SK-N-SH treated with all-trans-retinoic acid at 6 μM for 48 hours (cell line): ENCODE measurements around the gene AP2S1.

Experiments used
- ATAC-seq: fragments of 200-7000 bp; cut with Tn5 transposase; 3 replicates; pipeline ENCODE4 v1.9.1; 2020; ENCODE audit warnings: mild to moderate bottlenecking, moderate library complexity
- ARNTL ChIP-seq: fragments of 450-650 bp; formaldehyde crosslinking; IDR thresholded peaks from 2 replicates; pipeline ENCODE4 v1.5.0; 2020; ENCODE audit warnings: low read depth, mild to moderate bottlenecking, moderate library complexity, borderline replicate concordance
- BACH2 ChIP-seq: fragments of 250-450 bp; sonication (Bioruptor Pico); IDR thresholded peaks from 2 replicates; pipeline ENCODE4 v1.9.0; 2021; ENCODE audit warnings: mild to moderate bottlenecking, borderline replicate concordance
- CSDC2 ChIP-seq: fragments of 250-450 bp; sonication (Bioruptor Pico); IDR thresholded peaks from 2 replicates; pipeline ENCODE4 v1.5.0; 2020; ENCODE audit warnings: mild to moderate bottlenecking, moderate library complexity
- GLIS3 ChIP-seq: fragments of 250-450 bp; sonication (Bioruptor Pico); IDR thresholded peaks from 2 replicates; pipeline ENCODE4 v1.5.0; 2020; ENCODE audit warnings: mild to moderate bottlenecking, moderate library complexity
- ISL1 ChIP-seq: fragments of 250-450 bp; sonication (Bioruptor Pico); IDR thresholded peaks from 2 replicates; pipeline ENCODE4 v2.1.2; 2022; ENCODE audit warnings: mild to moderate bottlenecking, moderate library complexity
- OSR1 ChIP-seq: fragments of 250-450 bp; sonication (Bioruptor Pico); IDR thresholded peaks from 2 replicates; pipeline ENCODE4 v1.8.0; 2022; ENCODE audit warnings: moderate library complexity, mild to moderate bottlenecking, inconsistent platforms
- POU6F1 ChIP-seq: fragments of 250-450 bp; sonication (Bioruptor Pico); IDR thresholded peaks from 2 replicates; pipeline ENCODE4 v1.8.0; 2021; ENCODE audit warnings: low read depth, mild to moderate bottlenecking, moderate library complexity, borderline replicate concordance
- PPARA ChIP-seq: fragments of 250-450 bp; sonication (Bioruptor Pico); IDR thresholded peaks from 2 replicates; pipeline ENCODE4 v1.5.0; 2020; ENCODE audit warnings: mild to moderate bottlenecking, borderline replicate concordance
- RARB ChIP-seq: fragments of 250-450 bp; sonication (Bioruptor Pico); IDR thresholded peaks from 2 replicates; pipeline ENCODE4 v1.8.0; 2021; ENCODE audit warnings: mild to moderate bottlenecking, moderate library complexity
- SNAI2 ChIP-seq: fragments of 250-450 bp; sonication (Bioruptor Pico); IDR thresholded peaks from 2 replicates; pipeline ENCODE4 v1.5.0; 2020; ENCODE audit warnings: mild to moderate bottlenecking, moderate library complexity
- TCF4 ChIP-seq: fragments of 250-450 bp; sonication (Bioruptor Pico); IDR thresholded peaks from 2 replicates; pipeline ENCODE4 v1.8.0; 2021; ENCODE audit warnings: mild to moderate bottlenecking, moderate library complexity, borderline replicate concordance
- TOX ChIP-seq: fragments of 250-450 bp; sonication (Bioruptor Pico); IDR thresholded peaks from 2 replicates; pipeline ENCODE4 v1.8.0; 2021; ENCODE audit warnings: mild to moderate bottlenecking, moderate library complexity, borderline replicate concordance
- ZFP30 ChIP-seq: fragments of 450-650 bp; formaldehyde crosslinking; IDR thresholded peaks from 2 replicates; pipeline ENCODE4 v1.5.0; 2022; ENCODE audit warnings: mild to moderate bottlenecking, moderate library complexity
- ZNF565 ChIP-seq: fragments of 450-650 bp; formaldehyde crosslinking; conservative IDR thresholded peaks from 2 replicates; pipeline ENCODE4 v1.5.0; 2020; ENCODE audit warnings: low read depth, mild to moderate bottlenecking, moderate library complexity
- ZNF70 ChIP-seq: fragments of 450-650 bp; formaldehyde crosslinking; IDR thresholded peaks from 2 replicates; pipeline ENCODE4 v1.5.0; 2020; ENCODE audit warnings: mild to moderate bottlenecking, moderate library complexity
- ZNF8 ChIP-seq: fragments of 450-650 bp; formaldehyde crosslinking; IDR thresholded peaks from 2 replicates; pipeline ENCODE4 v1.5.0; 2020; ENCODE audit warnings: mild to moderate bottlenecking, moderate library complexity
- TF ChIP-seq, protein P1 (sequence below): fragments of 250-450 bp; sonication (Bioruptor Pico); IDR thresholded peaks from 2 replicates; pipeline ENCODE4 v1.8.0; 2020; ENCODE audit warnings: mild to moderate bottlenecking, moderate library complexity, borderline replicate concordance
- TF ChIP-seq, protein P2 (sequence below): fragments of 250-450 bp; sonication (Bioruptor Pico); IDR thresholded peaks from 2 replicates; pipeline ENCODE4 v1.5.0; 2020; ENCODE audit warnings: mild to moderate bottlenecking, moderate library complexity
- TF ChIP-seq, protein P3 (sequence below): fragments of 250-450 bp; sonication (Bioruptor Pico); IDR thresholded peaks from 2 replicates; pipeline ENCODE4 v1.5.1; 2021; ENCODE audit warnings: mild to moderate bottlenecking, moderate library complexity

Gene AP2S1

GRCh38 chr19:46825731-46826055 is 25.0 kb downstream of the AP2S1 start (continued):
- TF ChIP-seq, protein P1, sequence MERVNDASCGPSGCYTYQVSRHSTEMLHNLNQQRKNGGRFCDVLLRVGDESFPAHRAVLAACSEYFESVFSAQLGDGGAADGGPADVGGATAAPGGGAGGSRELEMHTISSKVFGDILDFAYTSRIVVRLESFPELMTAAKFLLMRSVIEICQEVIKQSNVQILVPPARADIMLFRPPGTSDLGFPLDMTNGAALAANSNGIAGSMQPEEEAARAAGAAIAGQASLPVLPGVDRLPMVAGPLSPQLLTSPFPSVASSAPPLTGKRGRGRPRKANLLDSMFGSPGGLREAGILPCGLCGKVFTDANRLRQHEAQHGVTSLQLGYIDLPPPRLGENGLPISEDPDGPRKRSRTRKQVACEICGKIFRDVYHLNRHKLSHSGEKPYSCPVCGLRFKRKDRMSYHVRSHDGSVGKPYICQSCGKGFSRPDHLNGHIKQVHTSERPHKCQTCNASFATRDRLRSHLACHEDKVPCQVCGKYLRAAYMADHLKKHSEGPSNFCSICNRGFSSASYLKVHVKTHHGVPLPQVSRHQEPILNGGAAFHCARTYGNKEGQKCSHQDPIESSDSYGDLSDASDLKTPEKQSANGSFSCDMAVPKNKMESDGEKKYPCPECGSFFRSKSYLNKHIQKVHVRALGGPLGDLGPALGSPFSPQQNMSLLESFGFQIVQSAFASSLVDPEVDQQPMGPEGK (CRISPR knock-in tag): no peak
- TF ChIP-seq RARB (CRISPR knock-in tag): no peak

DNA sequence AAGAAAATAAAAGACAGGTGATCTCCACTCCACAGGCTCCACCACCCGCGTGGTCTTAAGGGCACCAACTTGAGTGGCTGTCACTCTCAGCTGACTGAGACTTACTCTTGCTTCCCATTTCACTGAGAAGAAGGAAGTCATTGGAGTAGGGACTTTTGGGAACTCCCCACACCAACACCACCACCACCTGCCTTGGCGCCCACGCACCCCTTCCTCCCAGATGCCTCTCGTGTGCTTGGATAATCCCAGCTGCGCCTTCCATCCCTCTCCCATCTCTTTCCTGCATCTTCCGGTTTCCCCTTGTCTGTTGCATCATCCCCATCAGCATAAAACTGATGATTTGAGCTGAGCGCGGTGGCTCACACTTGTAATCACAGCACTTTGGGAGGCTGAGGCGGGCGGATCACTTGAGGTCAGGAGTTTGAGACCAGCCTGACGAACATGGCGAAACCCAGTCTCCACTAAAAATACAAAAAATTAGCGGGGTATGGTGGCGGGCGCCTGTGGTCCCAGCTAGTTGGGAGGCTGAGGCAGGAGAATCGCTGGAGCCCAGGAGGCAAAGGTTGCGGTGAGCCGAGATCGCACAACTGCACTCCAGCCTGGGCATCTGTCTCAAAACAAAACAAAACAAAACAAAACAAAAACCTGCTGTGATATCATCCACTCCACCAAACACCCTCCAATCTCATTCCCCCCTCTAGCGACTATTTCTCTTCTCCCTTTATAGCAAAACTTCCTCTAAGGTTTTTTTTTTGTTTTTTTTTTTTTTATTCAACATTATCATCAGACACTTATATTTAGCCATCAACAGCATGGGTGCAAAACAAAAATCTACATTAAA is 25.5 kb downstream of the AP2S1 start:
- TF ChIP-seq TOX (CRISPR knock-in tag) (no peak), RARB (CRISPR knock-in tag) (no peak), ZNF8 (CRISPR knock-in tag) (no peak), ARNTL (CRISPR knock-in tag) (no peak), BACH2 (CRISPR knock-in tag) (no peak), ZNF565 (CRISPR knock-in tag) (no peak), ZFP30 (no peak), ZNF70 (CRISPR knock-in tag) (no peak), GLIS3 (CRISPR knock-in tag) (no peak), TCF4 (CRISPR knock-in tag) (no peak), PPARA (CRISPR knock-in tag) (no peak), POU6F1 (CRISPR knock-in tag) (no peak), CSDC2 (CRISPR knock-in tag) (no peak), SNAI2 (CRISPR knock-in tag) (no peak)
- TF ChIP-seq, protein P2, sequence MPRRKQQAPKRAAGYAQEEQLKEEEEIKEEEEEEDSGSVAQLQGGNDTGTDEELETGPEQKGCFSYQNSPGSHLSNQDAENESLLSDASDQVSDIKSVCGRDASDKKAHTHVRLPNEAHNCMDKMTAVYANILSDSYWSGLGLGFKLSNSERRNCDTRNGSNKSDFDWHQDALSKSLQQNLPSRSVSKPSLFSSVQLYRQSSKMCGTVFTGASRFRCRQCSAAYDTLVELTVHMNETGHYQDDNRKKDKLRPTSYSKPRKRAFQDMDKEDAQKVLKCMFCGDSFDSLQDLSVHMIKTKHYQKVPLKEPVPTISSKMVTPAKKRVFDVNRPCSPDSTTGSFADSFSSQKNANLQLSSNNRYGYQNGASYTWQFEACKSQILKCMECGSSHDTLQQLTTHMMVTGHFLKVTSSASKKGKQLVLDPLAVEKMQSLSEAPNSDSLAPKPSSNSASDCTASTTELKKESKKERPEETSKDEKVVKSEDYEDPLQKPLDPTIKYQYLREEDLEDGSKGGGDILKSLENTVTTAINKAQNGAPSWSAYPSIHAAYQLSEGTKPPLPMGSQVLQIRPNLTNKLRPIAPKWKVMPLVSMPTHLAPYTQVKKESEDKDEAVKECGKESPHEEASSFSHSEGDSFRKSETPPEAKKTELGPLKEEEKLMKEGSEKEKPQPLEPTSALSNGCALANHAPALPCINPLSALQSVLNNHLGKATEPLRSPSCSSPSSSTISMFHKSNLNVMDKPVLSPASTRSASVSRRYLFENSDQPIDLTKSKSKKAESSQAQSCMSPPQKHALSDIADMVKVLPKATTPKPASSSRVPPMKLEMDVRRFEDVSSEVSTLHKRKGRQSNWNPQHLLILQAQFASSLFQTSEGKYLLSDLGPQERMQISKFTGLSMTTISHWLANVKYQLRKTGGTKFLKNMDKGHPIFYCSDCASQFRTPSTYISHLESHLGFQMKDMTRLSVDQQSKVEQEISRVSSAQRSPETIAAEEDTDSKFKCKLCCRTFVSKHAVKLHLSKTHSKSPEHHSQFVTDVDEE (CRISPR knock-in tag): no peak
- TF ChIP-seq, protein P1 (CRISPR knock-in tag): no peak
- TF ChIP-seq, protein P3, sequence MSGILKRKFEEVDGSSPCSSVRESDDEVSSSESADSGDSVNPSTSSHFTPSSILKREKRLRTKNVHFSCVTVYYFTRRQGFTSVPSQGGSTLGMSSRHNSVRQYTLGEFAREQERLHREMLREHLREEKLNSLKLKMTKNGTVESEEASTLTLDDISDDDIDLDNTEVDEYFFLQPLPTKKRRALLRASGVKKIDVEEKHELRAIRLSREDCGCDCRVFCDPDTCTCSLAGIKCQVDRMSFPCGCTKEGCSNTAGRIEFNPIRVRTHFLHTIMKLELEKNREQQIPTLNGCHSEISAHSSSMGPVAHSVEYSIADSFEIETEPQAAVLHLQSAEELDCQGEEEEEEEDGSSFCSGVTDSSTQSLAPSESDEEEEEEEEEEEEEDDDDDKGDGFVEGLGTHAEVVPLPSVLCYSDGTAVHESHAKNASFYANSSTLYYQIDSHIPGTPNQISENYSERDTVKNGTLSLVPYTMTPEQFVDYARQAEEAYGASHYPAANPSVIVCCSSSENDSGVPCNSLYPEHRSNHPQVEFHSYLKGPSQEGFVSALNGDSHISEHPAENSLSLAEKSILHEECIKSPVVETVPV (CRISPR knock-in tag): no peak
- TF ChIP-seq, all 23 proteins: peak for 0
- ATAC-seq: no peak

- no peak for ATAC-seq
- no peak for TF ChIP-seq OSR1 (CRISPR knock-in tag)
- no peak for TF ChIP-seq PPARA (CRISPR knock-in tag)
- TF ChIP-seq ZNF70 (CRISPR knock-in tag): no peak
- no peak for TF ChIP-seq RARB (CRISPR knock-in tag)
- TF ChIP-seq POU6F1 (CRISPR knock-in tag): no peak
- TF ChIP-seq, protein P1 (CRISPR knock-in tag): no peak
- no peak for TF ChIP-seq ISL1
- TF ChIP-seq, protein P2 (CRISPR knock-in tag): no peak
Measured at GRCh38 chr19:46823049-46823448, 27.6 kb downstream of the AP2S1 start.
